ENCODE data around the gene UNCX. TPM values are rescaled to one million over a fixed set of nuclear protein-coding genes. Genes with fewer than 3 reads are reported as not detected.
A peak's percentile ranks its signal among the peaks of the same experiment; 100 is the strongest.
"Not testable (repeated sequence)": the region's sequence is repeated elsewhere in the genome, so short reads cannot be mapped to it uniquely, and the experiment has no call there.

UNCX gene
- total and polyA plus RNA-seq, 12 donors, result not detected

GRCh38 chr7:1209097-1209496, 23.6 kb upstream of the UNCX start:
- H3K27ac ChIP-seq, result no peak overlapping the region
- intact Hi-C loops (cut with DNase I), result no loop called here
- no peaks in the 10 kb centered on the region for H3K9me3 ChIP-seq (replicated peaks in 1 of 3)
- H3K4me1 ChIP-seq (replicated peaks in 1 of 2), result no peaks in the 10 kb centered on the region
- peaks cover 41% of the 10 kb centered on the region for H3K27me3 ChIP-seq
- DNase-seq, result no peak
- TF ChIP-seq CTCF (IDR thresholded peaks at IDR 0.05) (no peak), POLR2A (IDR thresholded peaks at IDR 0.05) (no peak)
- 71 to 81% (median 80%) methylated on average over 14 of the region's 14 CpGs for WGBS, 4 donors
- no peaks in the 10 kb centered on the region for H3K36me3 ChIP-seq (replicated peaks in 1 of 2)
- H3K4me3 ChIP-seq, result no peak overlapping the region

DNA sequence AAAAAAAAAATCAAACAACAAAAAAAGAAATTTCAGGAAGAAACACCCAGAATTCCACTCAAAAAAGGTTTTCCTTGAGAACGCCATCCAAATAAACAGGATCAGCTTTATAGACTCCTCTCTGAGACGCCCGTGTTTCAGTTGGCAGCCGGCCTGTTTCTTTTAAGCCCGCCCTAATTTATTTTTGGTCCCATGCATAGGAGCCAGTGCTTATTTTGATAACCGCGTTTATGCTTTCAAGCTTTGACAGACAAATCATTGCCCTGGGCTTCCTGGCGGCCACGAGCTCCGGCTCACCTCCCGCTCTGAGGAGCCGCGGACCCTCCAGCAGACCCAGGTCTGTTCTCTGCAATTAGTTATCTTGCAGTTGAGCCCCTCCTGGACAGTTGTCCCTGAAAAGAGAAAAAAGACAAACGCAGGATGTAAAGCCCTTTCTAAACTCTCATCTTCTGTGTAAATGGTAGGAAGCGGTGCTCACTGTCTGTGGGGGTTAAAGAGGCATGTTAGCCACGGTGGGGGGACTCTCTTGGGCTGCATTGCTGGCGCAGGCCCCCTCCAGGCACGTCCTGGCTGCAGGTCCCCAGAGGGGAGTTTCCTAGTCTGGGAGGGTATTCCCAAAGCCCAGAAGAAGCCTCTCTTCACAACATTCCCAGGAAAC, 22.2 kb upstream of the UNCX start:
- peaks cover 52% of the 10 kb centered on the region for H3K27me3 ChIP-seq
- intact Hi-C loops (cut with DNase I), result no loop called here
- no peak overlapping the region for H3K4me3 ChIP-seq
- TF ChIP-seq CTCF (IDR thresholded peaks at IDR 0.05) (no peak), POLR2A (IDR thresholded peaks at IDR 0.05) (no peak)
- DNase-seq, result peak in 2 of 7 donors; percentile 16 to 25
- 6 to 12% (median 12%) methylated on average over 15 to 18 of the region's 18 CpGs for WGBS, 4 donors
- no peaks in the 10 kb centered on the region for H3K4me1 ChIP-seq (replicated peaks in 1 of 2)
- H3K9me3 ChIP-seq (replicated peaks in 1 of 3), result no peaks in the 10 kb centered on the region
- no peak overlapping the region for H3K27ac ChIP-seq
- H3K36me3 ChIP-seq (replicated peaks in 1 of 2), result no peaks in the 10 kb centered on the region

- 8 to 22% (median 17%) methylated on average over 12 to 35 of the region's 35 CpGs for WGBS, 4 donors
- peaks cover 52% of the 10 kb centered on the region for H3K27me3 ChIP-seq
Observed at GRCh38 chr7:1210979-1211608, 21.6 kb upstream of the UNCX start.

GRCh38 chr7:1211611-1212010, 21.1 kb upstream of the UNCX start:
- H3K4me3 ChIP-seq, result no peak overlapping the region
- no peaks in the 10 kb centered on the region for H3K4me1 ChIP-seq (replicated peaks in 1 of 2)
- no peak overlapping the region for H3K27ac ChIP-seq
- intact Hi-C loops (cut with DNase I), result no loop called here
- WGBS, 4 donors, result 72 to 81% (median 74%) methylated on average over 4 to 11 of the region's 11 CpGs; no CpG with 5 or more reads in 1 of the 4 donors
- DNase-seq, result no peak
- H3K27me3 ChIP-seq, result peaks cover 52% of the 10 kb centered on the region
- no peaks in the 10 kb centered on the region for H3K36me3 ChIP-seq (replicated peaks in 1 of 2)
- TF ChIP-seq POLR2A (IDR thresholded peaks at IDR 0.05), result no peak
- TF ChIP-seq CTCF (IDR thresholded peaks at IDR 0.05), result no peak
- no peaks in the 10 kb centered on the region for H3K9me3 ChIP-seq (replicated peaks in 1 of 3)

More at GRCh38 chr7:1210979-1211608, 21.6 kb upstream of the UNCX start:
- no peak overlapping the region for H3K4me3 ChIP-seq
- intact Hi-C loops (cut with DNase I), result no loop called here
- no peak overlapping the region for H3K27ac ChIP-seq
- TF ChIP-seq CTCF (IDR thresholded peaks at IDR 0.05), result no peak
- TF ChIP-seq POLR2A (IDR thresholded peaks at IDR 0.05), result no peak
- H3K9me3 ChIP-seq (replicated peaks in 1 of 3), result no peaks in the 10 kb centered on the region
- DNase-seq, result no peak
- no peaks in the 10 kb centered on the region for H3K36me3 ChIP-seq (replicated peaks in 1 of 2)
- no peaks in the 10 kb centered on the region for H3K4me1 ChIP-seq (replicated peaks in 1 of 2)

DNA sequence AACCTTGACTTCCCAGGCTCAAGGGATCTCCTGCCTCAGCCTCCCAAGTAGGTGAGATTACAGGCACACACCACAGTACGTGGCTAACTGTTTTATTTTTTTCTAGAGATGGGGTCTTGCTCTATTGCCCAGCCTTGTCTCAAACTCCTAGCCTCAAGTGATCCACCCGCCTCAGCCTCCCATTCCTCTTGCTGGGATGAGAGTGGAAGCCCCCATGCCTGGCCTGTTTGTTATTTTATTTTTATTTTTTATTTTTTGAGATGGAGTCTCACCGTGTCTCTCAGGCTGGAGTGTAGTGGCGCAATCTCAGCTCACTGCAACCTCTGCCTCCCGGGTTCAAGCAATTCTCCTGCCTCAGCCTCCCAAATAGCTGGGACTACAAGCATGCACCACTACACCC, 20.6 kb upstream of the UNCX start:
- 79 to 85% (median 82%) methylated on average over 5 of the region's 5 CpGs for WGBS, 4 donors
- intact Hi-C loops (cut with DNase I); H3K4me3 ChIP-seq; H3K27ac ChIP-seq; H3K9me3 ChIP-seq (replicated peaks in 1 of 3); H3K4me1 ChIP-seq (replicated peaks in 1 of 2); DNase-seq; H3K36me3 ChIP-seq (replicated peaks in 1 of 2): not testable (repeated sequence)
- H3K27me3 ChIP-seq, result peaks cover 52% of the 10 kb centered on the region

Data from adrenal gland (tissue), 12 donors.